GM23338 (cell line): Measurements from ENCODE around the gene OLFML3. TPM values are rescaled to one million over a fixed set of nuclear protein-coding genes. Genes with fewer than 3 reads are reported as not detected.

Experiments used
- ATAC-seq: fragments of 200-7000 bp; cut with Tn5 transposase; 3 replicates; pipeline ENCODE4 v1.9.1; 2020
- DNase-seq: peaks from one replicate; pipeline ENCODE4 v3.0.0-alpha.2; 2015; ENCODE audit warnings: low spot score
- H2AFZ ChIP-seq: fragments of 200-600 bp; sonication (generic); 2 replicates; pipeline ENCODE4 v1.8.0; 2016; ENCODE audit warnings: antibody characterized with exemption, mild to moderate bottlenecking, moderate library complexity
- H3F3A ChIP-seq: fragments of 200-600 bp; sonication (generic); replicated peaks from 2 replicates; pipeline ENCODE4 v1.8.0; 2017; ENCODE audit warnings: antibody characterized with exemption, mixed run types, low read depth
- H3K27ac ChIP-seq: fragments of 200-600 bp; sonication (generic); 2 replicates; pipeline ENCODE4 v1.6.1; 2016; ENCODE audit warnings: low read depth
- H3K27me3 ChIP-seq: fragments of 200-600 bp; sonication (generic); 2 replicates; pipeline ENCODE4 v1.8.0; 2016; ENCODE audit warnings: mild to moderate bottlenecking, mixed run types, moderate library complexity; ENCODE audit not compliant: insufficient read depth
- H3K36me3 ChIP-seq: fragments of 200-600 bp; sonication (generic); 2 replicates; pipeline ENCODE4 v1.8.0; 2016; ENCODE audit warnings: mild to moderate bottlenecking; ENCODE audit not compliant: insufficient read depth
- H3K4me1 ChIP-seq: fragments of 200-600 bp; sonication (generic); 2 replicates; pipeline ENCODE4 v1.8.0; 2016; ENCODE audit warnings: mild to moderate bottlenecking, moderate library complexity; ENCODE audit not compliant: insufficient read depth
- H3K4me2 ChIP-seq: fragments of 200-600 bp; sonication (generic); 2 replicates; pipeline ENCODE4 v1.7.1; 2017; ENCODE audit warnings: mixed run types
- H3K4me3 ChIP-seq: fragments of 200-600 bp; sonication (generic); 2 replicates; pipeline ENCODE4 v1.6.1; 2016; ENCODE audit warnings: mixed run types
- H3K79me2 ChIP-seq: fragments of 200-600 bp; sonication (generic); replicated peaks from 2 replicates; pipeline ENCODE4 v1.8.0; 2017; ENCODE audit warnings: mild to moderate bottlenecking; ENCODE audit not compliant: insufficient read depth
- H3K9me2 ChIP-seq: fragments of 200-600 bp; sonication (generic); 2 replicates; pipeline ENCODE4 v1.8.0; 2017; ENCODE audit not compliant: insufficient read depth
- H4K20me1 ChIP-seq: fragments of 200-600 bp; sonication (generic); replicated peaks from 2 replicates; pipeline ENCODE4 v1.8.0; 2017; ENCODE audit warnings: mild to moderate bottlenecking; ENCODE audit not compliant: insufficient read depth
- H3K27ac Mint-ChIP-seq: 2 replicates; pipeline ENCODE4 v1.8.0; 2020; ENCODE audit warnings: inconsistent platforms, mild to moderate bottlenecking, moderate library complexity, mixed read lengths
- H3K27me3 Mint-ChIP-seq: 3 replicates; pipeline ENCODE4 v1.8.0; 2022; ENCODE audit warnings: low read depth, mild to moderate bottlenecking, moderate library complexity, mixed read lengths, inconsistent platforms; ENCODE audit not compliant: insufficient read depth, poor library complexity
- H3K36me3 Mint-ChIP-seq: 3 replicates; pipeline ENCODE4 v1.8.0; 2021; ENCODE audit warnings: low read depth, mild to moderate bottlenecking, inconsistent platforms, moderate library complexity, mixed read lengths
- H3K4me1 Mint-ChIP-seq: 3 replicates; pipeline ENCODE4 v1.8.0; 2020; ENCODE audit warnings: mild to moderate bottlenecking, inconsistent platforms, mixed read lengths
- H3K4me3 Mint-ChIP-seq: 3 replicates; pipeline ENCODE4 v1.8.0; 2021; ENCODE audit warnings: moderate library complexity, mild to moderate bottlenecking, inconsistent platforms, mixed read lengths
- H3K9me3 Mint-ChIP-seq: 3 replicates; pipeline ENCODE4 v1.8.0; 2020; ENCODE audit warnings: moderate library complexity, mild to moderate bottlenecking, inconsistent platforms, mixed read lengths
- CREB1 ChIP-seq: fragments of 250-450 bp; sonication (Bioruptor Pico); IDR thresholded peaks from 2 replicates; pipeline ENCODE4 v1.5.0; 2020; ENCODE audit warnings: low read depth, mild to moderate bottlenecking, moderate library complexity
- CTCF ChIP-seq, 2 experiments: fragments of 200-600 bp in 1 of 2; sonication (generic) in 1 of 2; conservative IDR thresholded peaks; 2 replicates each; pipeline versions ENCODE4 v1.5.1 to v1.6.1; 2016 to 2017; ENCODE audit warnings: antibody characterized with exemption in 2 of 2, low read depth in 2 of 2, mild to moderate bottlenecking in 2 of 2, moderate library complexity in 1 of 2
- NANOG ChIP-seq: IDR thresholded peaks from 2 replicates; pipeline ENCODE4 v1.6.1; 2016; ENCODE audit warnings: antibody characterized with exemption, borderline replicate concordance
- POLR2AphosphoS5 ChIP-seq: IDR thresholded peaks from 2 replicates; pipeline ENCODE4 v1.6.1; 2016; ENCODE audit warnings: antibody characterized with exemption, low read depth
- REST ChIP-seq: IDR thresholded peaks from one replicate; pipeline ENCODE4 v1.6.1; 2018; ENCODE audit warnings: antibody characterized with exemption; ENCODE audit not compliant: unreplicated experiment
- ZNF114 ChIP-seq: fragments of 250-450 bp; sonication (Bioruptor Pico); IDR thresholded peaks from 2 replicates; pipeline ENCODE4 v1.5.0; 2020; ENCODE audit warnings: mild to moderate bottlenecking, moderate library complexity
- ZNF331 ChIP-seq: fragments of 250-450 bp; sonication (Bioruptor Pico); IDR thresholded peaks from 2 replicates; pipeline ENCODE4 v1.5.0; 2020; ENCODE audit warnings: low read depth, mild to moderate bottlenecking, moderate library complexity
- ZNF462 ChIP-seq: fragments of 250-450 bp; sonication (Bioruptor Pico); IDR thresholded peaks from 2 replicates; pipeline ENCODE4 v1.5.0; 2020; ENCODE audit warnings: mild to moderate bottlenecking, moderate library complexity
- polyA plus RNA-seq: library from polyadenylated mRNA; unstranded; fragments of >200 nt; fragmentation: Nextera tagmentation; extraction: Ambion mirVana; gene quantifications from 2 replicates; pipeline ENCODE4 v1.2.1, GENCODE V29; 2016
- total RNA-seq: library from RNA; depleted of rRNA; stranded (reverse); fragments of >200 nt; shearing (Covaris generic); gene quantifications from 2 replicates; pipeline ENCODE4 v1.2.3, GENCODE V29; 2014

Gene OLFML3
- total and polyA plus RNA-seq, 2 experiments from 2014 or later, result 42.8 to 69.9 TPM

- peaks cover 15% of the 10 kb centered on the region; the same call in 1 of the 2 replicates for H3K36me3 ChIP-seq
- Mint-ChIP-seq H3K36me3 (peaks cover 21% of the 10 kb centered on the region; the same call in 2 of the 3 replicates), H3K27ac (no peak overlapping the region)
These were observed 21.3 kb upstream of the OLFML3 start for GRCh38 chr1:113957984-113958383.

More at GRCh38 chr1:113957984-113958383, 21.3 kb upstream of the OLFML3 start:
- Mint-ChIP-seq H3K9me3 (no peaks in the 10 kb centered on the region), H3K4me1 (no peaks in the 10 kb centered on the region), H3K4me3 (no peak overlapping the region), H3K27me3 (peaks cover 2% of the 10 kb centered on the region)
- H3F3A ChIP-seq, result no peaks in the 10 kb centered on the region
- no peak for DNase-seq
- H3K4me1 ChIP-seq, result no peaks in the 10 kb centered on the region
- no peaks in the 10 kb centered on the region for H3K9me2 ChIP-seq
- ATAC-seq, result no peak
- no peak overlapping the region for H3K4me2 ChIP-seq
- no peak overlapping the region for H3K27ac ChIP-seq
- no peak overlapping the region for H2AFZ ChIP-seq
- no peak overlapping the region for H3K4me3 ChIP-seq
- no peaks in the 10 kb centered on the region for H4K20me1 ChIP-seq
- H3K79me2 ChIP-seq, result no peaks in the 10 kb centered on the region
- TF ChIP-seq ZNF114 (CRISPR knock-in tag) (no peak), ZNF462 (CRISPR knock-in tag) (no peak), REST (no peak), POLR2AphosphoS5 (no peak), CTCF (conservative IDR thresholded peaks at IDR 0.05; ENCODE audit: low read depth in 2 of 2) (no peak), ZNF331 (CRISPR knock-in tag) (no peak), CREB1 (no peak), NANOG (no peak)
- H3K27me3 ChIP-seq, result no peaks in the 10 kb centered on the region
